Mucosa of descending colon (tissue), 3 donors: ENCODE results near the gene COL4A2. TPM values are rescaled to one million over a fixed set of nuclear protein-coding genes. Genes with fewer than 3 reads are reported as not detected.
"Not testable (repeated sequence)": the region's sequence is repeated elsewhere in the genome, so short reads cannot be mapped to it uniquely, and the experiment has no call there.

Experiments used
- ATAC-seq: fragments of 200-7000 bp; cut with Tn5 transposase; one replicate; pipeline ENCODE4 v1.9.1; 2020; ENCODE audit warnings: mild to moderate bottlenecking, moderate library complexity
- DNase-seq, 3 donors: peaks; one replicate each; pipeline ENCODE4 v3.0.0-alpha.2; 2020
- H3K36me3 ChIP-seq: fragments of 200-600 bp; one replicate; pipeline ENCODE4 v1.8.0; 2021; ENCODE audit warnings: low read depth, mild to moderate bottlenecking
- H3K4me1 ChIP-seq: fragments of 200-600 bp; one replicate; pipeline ENCODE4 v1.8.0; 2021; ENCODE audit warnings: low read depth, mild to moderate bottlenecking
- H3K4me3 ChIP-seq: fragments of 200-600 bp; one replicate; pipeline ENCODE4 v1.8.0; 2021; ENCODE audit warnings: mild to moderate bottlenecking
- H3K9me3 ChIP-seq: fragments of 200-600 bp; one replicate; pipeline ENCODE4 v1.8.0; 2021; ENCODE audit warnings: mild to moderate bottlenecking
- CTCF ChIP-seq: fragments of 200-600 bp; IDR thresholded peaks from one replicate; pipeline ENCODE4 v1.8.0; 2022; ENCODE audit warnings: antibody characterized with exemption, mild to moderate bottlenecking
- intact Hi-C, 2 donors: fragments of 100-400 bp; cut with DNase I in 1 of 2; cut with micrococcal nuclease in 1 of 2; formaldehyde crosslinking; loops; one replicate each; pipeline versions ENCODE4 v1.11.0 to v1.11.1; 2022; cut with DNase I, micrococcal nuclease
- total RNA-seq, 3 donors: library from RNA; stranded (reverse); fragmentation: NEBNext Ultra II Directional in 2 of 3; extraction: Animal tissue kit (Norgen Biotek cat#: 25700) in 2 of 3; gene quantifications; one replicate each; pipeline versions ENCODE4 v1.2.1 to v1.2.4, GENCODE V29; 2021 to 2023
- donor health status: DM: no; HTN: no; CAD: no; lungs with moderate emphysema.
- donor health status: DM: no; HTN: no; CAD: no.
- donor health status: DM: no; HTN: yes; CAD: no.

COL4A2 gene
- total RNA-seq, 3 donors from 2014 or later: 33.5 to 389 (median 74.2) TPM

- ATAC-seq: no peak
- no peak for DNase-seq
- Histone ChIP-seq H3K4me3 (no peak overlapping the region), H3K36me3 (no peaks in the 10 kb centered on the region), H3K4me1 (no peaks in the 10 kb centered on the region), H3K9me3 (no peaks in the 10 kb centered on the region)
- intact Hi-C loops: no loop called here
- TF ChIP-seq CTCF: no peak
Observed at GRCh38 chr13:110484290-110485048, 177.4 kb downstream of the COL4A2 start.

- intact Hi-C loops: no loop called here
- H3K36me3 ChIP-seq: no peaks in the 10 kb centered on the region
- TF ChIP-seq CTCF: no peak
- H3K4me3 ChIP-seq: no peak overlapping the region
- no peak for ATAC-seq
- DNase-seq: no peak
- no peaks in the 10 kb centered on the region for H3K9me3 ChIP-seq
- no peaks in the 10 kb centered on the region for H3K4me1 ChIP-seq
Observed at GRCh38 chr13:110485604-110486003, 178.5 kb downstream of the COL4A2 start.

- intact Hi-C loops: no loop called here
- ATAC-seq: no peak
Observed at GRCh38 chr13:110486061-110486715, 179.1 kb downstream of the COL4A2 start.

GRCh38 chr13:110486880-110487279 is 179.8 kb downstream of the COL4A2 start:
- intact Hi-C loops, H3K9me3 ChIP-seq, H3K36me3 ChIP-seq, ATAC-seq, DNase-seq, H3K4me3 ChIP-seq, H3K4me1 ChIP-seq: not testable (repeated sequence)

More at GRCh38 chr13:110486061-110486715, 179.1 kb downstream of the COL4A2 start:
- no peak overlapping the region for H3K4me3 ChIP-seq
- no peak for DNase-seq
- H3K4me1 ChIP-seq: no peaks in the 10 kb centered on the region
- no peaks in the 10 kb centered on the region for H3K36me3 ChIP-seq
- H3K9me3 ChIP-seq: no peaks in the 10 kb centered on the region
- TF ChIP-seq CTCF: no peak

GRCh38 chr13:110490009-110490770 is 183.1 kb downstream of the COL4A2 start:
- Histone ChIP-seq H3K4me3 (no peak overlapping the region), H3K9me3 (no peaks in the 10 kb centered on the region), H3K36me3 (no peaks in the 10 kb centered on the region), H3K4me1 (no peaks in the 10 kb centered on the region)
- TF ChIP-seq CTCF: no peak
- DNase-seq: no peak
- intact Hi-C loops: no loop called here
- ATAC-seq: no peak
